GM21737 (cell line): ENCODE measurements around the gene ARHGAP42.
"Not testable (repeated sequence)": the region's sequence is repeated elsewhere in the genome, so short reads cannot be mapped to it uniquely, and the experiment has no call there.

Experiments used
- ATAC-seq: cut with Tn5 transposase; IDR thresholded peaks from one replicate; pipeline ENCODE4 v1.9.1; 2021; ENCODE audit warnings: mild to moderate bottlenecking, moderate library complexity; ENCODE audit not compliant: unreplicated experiment

The ARHGAP42 gene

GRCh38 chr11:101010899-101011298, 323.8 kb downstream of the ARHGAP42 start:
- no peak for ATAC-seq

- ATAC-seq, result no peak
Measured at GRCh38 chr11:101011881-101012280, 324.8 kb downstream of the ARHGAP42 start.

GRCh38 chr11:101013702-101014101, 326.6 kb downstream of the ARHGAP42 start:
- not testable (repeated sequence) for ATAC-seq

- ATAC-seq, result no peak
Measured at GRCh38 chr11:101014600-101015285, 327.7 kb downstream of the ARHGAP42 start.

GRCh38 chr11:101019870-101020269, 332.8 kb downstream of the ARHGAP42 start:
- no peak for ATAC-seq

- ATAC-seq, result no peak
Measured at GRCh38 chr11:101022256-101022655, 335.2 kb downstream of the ARHGAP42 start.

GRCh38 chr11:101028644-101029043, 341.6 kb downstream of the ARHGAP42 start:
- ATAC-seq, result no peak

- no peak for ATAC-seq
Measured at GRCh38 chr11:101030015-101030414, 342.9 kb downstream of the ARHGAP42 start.

GRCh38 chr11:101030692-101031091, 343.6 kb downstream of the ARHGAP42 start:
- ATAC-seq, result no peak

GRCh38 chr11:101031713-101032112, 344.6 kb downstream of the ARHGAP42 start:
- ATAC-seq, result no peak

GRCh38 chr11:101032991-101033390, 345.9 kb downstream of the ARHGAP42 start:
- ATAC-seq, result no peak

GRCh38 chr11:101034076-101034475, 347.0 kb downstream of the ARHGAP42 start:
- no peak for ATAC-seq

GRCh38 chr11:101035872-101036271, 348.8 kb downstream of the ARHGAP42 start:
- no peak for ATAC-seq
